Loucy (cell line): ENCODE data around the gene TMEM59L.

Experiments
- EZH2phosphoT487 ChIP-seq: fragments of 200-600 bp; IDR thresholded peaks from 2 replicates; pipeline ENCODE4 v1.6.1; 2018; ENCODE audit warnings: antibody characterized with exemption, mild to moderate bottlenecking, moderate library complexity, borderline replicate concordance
- TF ChIP-seq, protein P1 (sequence below): fragments of 200-600 bp; sonication (generic); conservative IDR thresholded peaks from 2 replicates; pipeline ENCODE4 v1.5.1; 2014; ENCODE audit warnings: mild to moderate bottlenecking, antibody characterized with exemption, low read length

DNA sequence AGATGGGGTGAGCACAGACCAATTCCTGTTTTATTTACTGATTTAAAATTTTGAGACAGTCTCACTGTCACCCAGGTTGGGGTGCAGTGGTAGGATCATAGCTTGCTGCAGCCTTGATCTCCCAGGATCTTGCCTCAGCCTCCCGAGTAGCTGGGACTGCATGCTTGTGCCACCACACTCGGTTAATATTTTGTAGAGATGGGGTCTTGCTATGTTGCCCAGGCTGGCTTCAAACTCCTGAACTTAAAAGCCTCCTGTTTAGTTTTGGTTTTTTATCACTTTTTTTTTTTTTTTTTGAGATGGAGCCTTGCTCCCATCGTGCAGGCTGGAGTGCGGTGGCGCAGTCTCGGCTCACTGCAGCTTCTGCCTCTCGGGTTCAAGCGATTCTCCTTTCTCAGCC is 36.3 kb upstream of the TMEM59L start:
- TF ChIP-seq, protein P1, sequence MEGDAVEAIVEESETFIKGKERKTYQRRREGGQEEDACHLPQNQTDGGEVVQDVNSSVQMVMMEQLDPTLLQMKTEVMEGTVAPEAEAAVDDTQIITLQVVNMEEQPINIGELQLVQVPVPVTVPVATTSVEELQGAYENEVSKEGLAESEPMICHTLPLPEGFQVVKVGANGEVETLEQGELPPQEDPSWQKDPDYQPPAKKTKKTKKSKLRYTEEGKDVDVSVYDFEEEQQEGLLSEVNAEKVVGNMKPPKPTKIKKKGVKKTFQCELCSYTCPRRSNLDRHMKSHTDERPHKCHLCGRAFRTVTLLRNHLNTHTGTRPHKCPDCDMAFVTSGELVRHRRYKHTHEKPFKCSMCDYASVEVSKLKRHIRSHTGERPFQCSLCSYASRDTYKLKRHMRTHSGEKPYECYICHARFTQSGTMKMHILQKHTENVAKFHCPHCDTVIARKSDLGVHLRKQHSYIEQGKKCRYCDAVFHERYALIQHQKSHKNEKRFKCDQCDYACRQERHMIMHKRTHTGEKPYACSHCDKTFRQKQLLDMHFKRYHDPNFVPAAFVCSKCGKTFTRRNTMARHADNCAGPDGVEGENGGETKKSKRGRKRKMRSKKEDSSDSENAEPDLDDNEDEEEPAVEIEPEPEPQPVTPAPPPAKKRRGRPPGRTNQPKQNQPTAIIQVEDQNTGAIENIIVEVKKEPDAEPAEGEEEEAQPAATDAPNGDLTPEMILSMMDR = no peak
- TF ChIP-seq EZH2phosphoT487 = no peak
